BE2C (cell line): ENCODE data around the gene KCNG4.

Source experiments
- DNase-seq: peaks from one replicate; pipeline ENCODE4 v3.0.0-alpha.2; 2020
- H3K27me3 ChIP-seq: fragments of 250-450 bp; sonication (Bioruptor Pico); 2 replicates; pipeline ENCODE4 v1.5.1; 2020; ENCODE audit warnings: mild to moderate bottlenecking
- H3K36me3 ChIP-seq: fragments of 250-450 bp; sonication (Bioruptor Pico); 2 replicates; pipeline ENCODE4 v1.5.1; 2020; ENCODE audit warnings: mild to moderate bottlenecking
- H3K4me1 ChIP-seq: fragments of 250-450 bp; sonication (Bioruptor Pico); 2 replicates; pipeline ENCODE4 v1.5.1; 2020
- H3K4me3 ChIP-seq: 2 replicates; pipeline ENCODE4 v1.5.1; 2011; ENCODE audit warnings: low read depth, low read length
- H3K9me3 ChIP-seq: fragments of 250-450 bp; sonication (Bioruptor Pico); 2 replicates; pipeline ENCODE4 v1.5.1; 2020
- TF ChIP-seq, protein P1 (sequence below): IDR thresholded peaks from 2 replicates; pipeline ENCODE4 v1.5.1; 2012; ENCODE audit warnings: mild to moderate bottlenecking, low read depth, low read length

The KCNG4 gene

DNA sequence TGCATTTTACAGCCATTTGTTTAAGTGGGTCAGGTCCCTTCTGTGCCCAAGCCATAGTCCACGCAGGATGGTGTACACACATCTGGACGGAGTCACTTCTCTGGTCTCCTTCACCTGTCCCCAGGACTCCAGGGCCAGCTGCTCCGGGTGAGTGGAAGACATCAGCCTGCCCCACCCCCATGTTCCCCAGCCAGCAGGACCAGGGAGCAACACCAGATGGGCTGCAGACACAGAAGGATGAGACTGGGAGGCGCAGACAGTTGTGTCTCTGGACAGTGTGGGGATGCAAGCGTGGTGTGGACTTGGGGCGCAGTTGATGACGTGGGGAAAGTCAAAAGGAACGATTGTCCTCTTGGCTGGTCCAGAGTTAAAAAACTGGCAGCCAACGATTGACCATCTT lies 30.3 kb upstream of the KCNG4 start:
- H3K4me1 ChIP-seq, result no peaks in the 10 kb centered on the region; the same call in 1 of the 2 replicates
- TF ChIP-seq, protein P1, sequence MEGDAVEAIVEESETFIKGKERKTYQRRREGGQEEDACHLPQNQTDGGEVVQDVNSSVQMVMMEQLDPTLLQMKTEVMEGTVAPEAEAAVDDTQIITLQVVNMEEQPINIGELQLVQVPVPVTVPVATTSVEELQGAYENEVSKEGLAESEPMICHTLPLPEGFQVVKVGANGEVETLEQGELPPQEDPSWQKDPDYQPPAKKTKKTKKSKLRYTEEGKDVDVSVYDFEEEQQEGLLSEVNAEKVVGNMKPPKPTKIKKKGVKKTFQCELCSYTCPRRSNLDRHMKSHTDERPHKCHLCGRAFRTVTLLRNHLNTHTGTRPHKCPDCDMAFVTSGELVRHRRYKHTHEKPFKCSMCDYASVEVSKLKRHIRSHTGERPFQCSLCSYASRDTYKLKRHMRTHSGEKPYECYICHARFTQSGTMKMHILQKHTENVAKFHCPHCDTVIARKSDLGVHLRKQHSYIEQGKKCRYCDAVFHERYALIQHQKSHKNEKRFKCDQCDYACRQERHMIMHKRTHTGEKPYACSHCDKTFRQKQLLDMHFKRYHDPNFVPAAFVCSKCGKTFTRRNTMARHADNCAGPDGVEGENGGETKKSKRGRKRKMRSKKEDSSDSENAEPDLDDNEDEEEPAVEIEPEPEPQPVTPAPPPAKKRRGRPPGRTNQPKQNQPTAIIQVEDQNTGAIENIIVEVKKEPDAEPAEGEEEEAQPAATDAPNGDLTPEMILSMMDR, result no peak
- DNase-seq, result no peak
- H3K27me3 ChIP-seq, result no peaks in the 10 kb centered on the region
- no peak overlapping the region for H3K4me3 ChIP-seq
- no peaks in the 10 kb centered on the region for H3K9me3 ChIP-seq
- H3K36me3 ChIP-seq, result no peaks in the 10 kb centered on the region

DNA sequence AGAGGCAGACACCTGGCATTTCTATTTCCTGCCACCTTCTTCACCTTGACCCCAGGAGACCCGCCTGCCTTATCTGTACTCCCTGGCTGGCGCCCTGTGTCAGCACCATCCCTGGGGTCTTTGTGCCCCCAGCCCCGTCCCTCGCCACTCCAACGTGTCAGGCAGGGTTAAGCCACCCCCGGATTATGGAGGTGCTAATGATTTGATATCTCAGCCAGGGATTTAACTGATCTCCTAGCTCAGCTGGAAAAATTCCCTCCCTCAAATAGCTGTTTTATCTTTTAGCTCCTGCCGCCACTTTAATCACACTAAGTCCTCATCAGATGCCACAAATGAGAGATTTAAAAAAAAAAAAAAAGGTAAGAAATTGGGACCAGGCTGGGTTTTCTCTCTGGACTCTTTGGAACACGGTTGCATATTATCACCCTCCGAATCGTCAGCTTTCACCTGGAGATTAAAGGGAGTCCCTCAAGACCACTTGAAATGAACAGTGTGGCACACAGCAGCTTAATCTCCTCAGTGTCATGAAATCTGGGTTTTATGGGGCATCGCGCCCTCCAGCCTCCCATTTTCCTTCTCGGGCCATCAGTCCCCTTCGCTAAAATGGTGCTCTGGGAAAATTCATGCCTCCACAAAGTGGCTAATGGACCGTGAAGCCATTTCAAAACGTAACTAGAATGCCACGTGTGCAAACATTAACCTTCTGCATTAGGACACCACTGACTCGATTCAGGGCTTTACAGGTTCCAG lies 28.7 kb upstream of the KCNG4 start:
- Histone ChIP-seq H3K4me1 (no peaks in the 10 kb centered on the region; the same call in 1 of the 2 replicates), H3K4me3 (no peak overlapping the region), H3K9me3 (no peaks in the 10 kb centered on the region), H3K36me3 (no peaks in the 10 kb centered on the region), H3K27me3 (no peaks in the 10 kb centered on the region)
- no peak for DNase-seq
- TF ChIP-seq, protein P1, result no peak

DNA sequence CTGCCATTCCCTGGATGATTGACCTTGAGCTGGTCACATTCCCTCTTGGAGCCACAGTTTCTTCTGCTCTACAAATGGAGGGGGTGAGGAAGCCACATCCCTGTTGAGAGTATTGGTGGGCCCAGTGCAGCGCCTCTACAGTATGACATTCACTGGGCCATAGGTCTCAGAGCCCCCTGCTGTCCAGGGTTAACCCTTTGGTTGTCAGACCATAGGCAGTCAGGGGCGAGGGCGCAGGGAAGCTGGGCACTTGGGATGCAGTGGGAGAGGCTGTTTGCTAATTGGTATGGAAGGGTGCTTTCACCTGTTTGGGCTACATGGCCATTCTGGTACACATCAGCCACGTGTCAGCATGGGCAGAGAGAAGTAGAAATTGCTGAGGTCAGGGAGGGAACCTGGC lies 27.6 kb upstream of the KCNG4 start:
- no peaks in the 10 kb centered on the region for H3K27me3 ChIP-seq
- no peaks in the 10 kb centered on the region for H3K36me3 ChIP-seq
- H3K4me3 ChIP-seq, result no peak overlapping the region
- no peak for DNase-seq
- TF ChIP-seq, protein P1, result no peak
- no peaks in the 10 kb centered on the region; the same call in 1 of the 2 replicates for H3K4me1 ChIP-seq
- no peaks in the 10 kb centered on the region for H3K9me3 ChIP-seq

DNA sequence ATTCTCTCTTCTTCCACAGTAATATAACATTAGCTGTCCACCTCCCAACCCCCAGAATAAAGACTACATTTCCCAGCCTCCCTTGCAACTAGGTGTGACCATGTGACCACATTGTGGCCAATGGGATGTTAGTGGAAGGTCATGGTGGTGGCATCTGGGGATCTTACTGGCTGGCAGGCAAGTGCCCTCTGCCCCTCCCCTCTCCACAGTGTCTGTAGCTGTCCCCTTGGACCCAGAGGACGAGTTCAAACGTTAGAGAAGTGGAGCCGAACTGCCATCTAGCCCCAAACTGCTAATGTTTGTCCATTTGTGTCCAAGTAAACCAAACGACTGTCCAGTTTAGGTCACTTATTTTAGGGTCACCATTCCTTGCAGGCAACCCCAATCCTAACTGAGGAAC lies 26.6 kb upstream of the KCNG4 start:
- H3K27me3 ChIP-seq, result no peaks in the 10 kb centered on the region
- H3K36me3 ChIP-seq, result no peaks in the 10 kb centered on the region
- H3K9me3 ChIP-seq, result no peaks in the 10 kb centered on the region
- no peaks in the 10 kb centered on the region; the same call in 1 of the 2 replicates for H3K4me1 ChIP-seq
- peak overlapping the region; percentile 15 for H3K4me3 ChIP-seq
- peak; percentile 88 for DNase-seq
- TF ChIP-seq, protein P1, result no peak

DNA sequence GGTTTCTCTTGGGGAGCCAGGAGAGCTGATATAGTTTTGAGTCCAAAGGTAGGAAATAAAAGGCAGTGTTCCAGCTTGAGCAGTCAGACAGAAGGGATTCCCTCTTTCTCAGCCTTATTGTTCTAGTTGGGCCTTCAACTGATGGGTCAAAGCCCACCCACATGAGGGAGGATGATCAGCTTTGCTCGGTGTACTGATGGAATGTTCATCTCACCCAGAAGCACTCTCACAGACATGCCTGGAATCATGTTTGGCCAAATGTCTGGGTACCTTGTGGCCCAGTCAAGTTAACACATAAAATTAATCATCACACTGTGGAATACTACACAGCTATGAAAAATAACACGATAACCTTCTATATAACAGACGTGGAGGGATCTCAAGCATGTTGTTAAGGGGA lies 23.1 kb upstream of the KCNG4 start:
- no peak overlapping the region for H3K4me3 ChIP-seq
- H3K4me1 ChIP-seq, result no peaks in the 10 kb centered on the region; the same call in 1 of the 2 replicates
- TF ChIP-seq, protein P1, result no peak
- no peak for DNase-seq
- no peaks in the 10 kb centered on the region for H3K9me3 ChIP-seq
- H3K27me3 ChIP-seq, result no peaks in the 10 kb centered on the region
- H3K36me3 ChIP-seq, result no peaks in the 10 kb centered on the region

DNA sequence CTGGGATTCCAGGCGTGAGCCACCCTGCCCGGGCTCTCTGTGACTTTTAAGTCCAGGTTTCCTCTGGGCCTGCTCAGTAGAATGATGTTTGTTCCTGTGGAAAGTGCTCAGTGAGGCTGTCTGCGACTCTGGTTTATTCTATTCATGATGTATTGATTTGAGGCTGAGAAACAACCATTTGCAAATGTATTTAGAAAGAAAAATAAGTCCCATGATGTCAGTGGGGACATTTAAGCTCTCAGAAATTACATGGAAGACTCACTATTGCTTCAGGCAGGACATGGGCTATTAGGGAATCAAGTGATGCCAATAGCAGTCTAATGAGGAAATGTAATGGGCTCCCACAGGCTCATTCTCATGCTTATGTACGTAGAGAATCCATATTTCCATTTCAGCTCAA lies 22.2 kb upstream of the KCNG4 start:
- no peak for DNase-seq
- H3K4me3 ChIP-seq, result no peak overlapping the region
- H3K4me1 ChIP-seq, result no peaks in the 10 kb centered on the region; the same call in 1 of the 2 replicates
- TF ChIP-seq, protein P1, result no peak
- H3K9me3 ChIP-seq, result no peaks in the 10 kb centered on the region
- no peaks in the 10 kb centered on the region for H3K27me3 ChIP-seq
- no peaks in the 10 kb centered on the region for H3K36me3 ChIP-seq
